A549 (cell line): ENCODE results near the gene VAMP5. TPM values are rescaled to one million over a fixed set of nuclear protein-coding genes. Genes with fewer than 3 reads are reported as not detected.

ENCODE experiments used
- ATOH8 ChIP-seq: fragments of 250-450 bp; sonication (Bioruptor Pico); IDR thresholded peaks from 2 replicates; pipeline ENCODE4 v1.5.0; 2020; ENCODE audit warnings: low read depth, mild to moderate bottlenecking, moderate library complexity
- BHLHE40 ChIP-seq: IDR thresholded peaks from 2 replicates; pipeline ENCODE4 v1.6.1; 2012; ENCODE audit warnings: low read depth, low read length, inconsistent platforms
- CHD2 ChIP-seq: fragments of 150-350 bp; IDR thresholded peaks from 2 replicates; pipeline ENCODE4 v1.6.1; 2014; ENCODE audit warnings: low read length; ENCODE audit not compliant: partially characterized antibody
- CHD4 ChIP-seq: fragments of 200-600 bp; sonication (generic); IDR thresholded peaks from 2 replicates; pipeline ENCODE4 v1.6.1; 2016; ENCODE audit warnings: antibody characterized with exemption, mild to moderate bottlenecking, borderline replicate concordance
- CTCF ChIP-seq: fragments of >200 bp; sonication (Bioruptor Twin); formaldehyde crosslinking; IDR thresholded peaks from 3 replicates; pipeline ENCODE4 v1.5.1; 2016
- EHF ChIP-seq: fragments of 250-450 bp; sonication (Bioruptor Pico); IDR thresholded peaks from 2 replicates; pipeline ENCODE4 v1.5.0; 2020; ENCODE audit warnings: mild to moderate bottlenecking
- ELK1 ChIP-seq: fragments of 150-350 bp; IDR thresholded peaks from 2 replicates; pipeline ENCODE4 v1.6.1; 2014; ENCODE audit warnings: low read depth, mild to moderate bottlenecking, low read length
- FOSL2 ChIP-seq, 2 experiments: fragments of 450-650 bp in 1 of 2; fragments of >200 bp in 1 of 2; sonication (Bioruptor Twin) in 1 of 2; formaldehyde crosslinking; IDR thresholded peaks; 2 replicates each; pipeline versions ENCODE4 v1.5.0 to v1.6.1; 2016 to 2020; ENCODE audit warnings: mild to moderate bottlenecking in 1 of 2, moderate library complexity in 1 of 2
- HDAC2 ChIP-seq: fragments of 200-600 bp; sonication (generic); IDR thresholded peaks from 2 replicates; pipeline ENCODE4 v1.6.1; 2016
- HEYL ChIP-seq: fragments of 250-450 bp; sonication (Bioruptor Pico); IDR thresholded peaks from 2 replicates; pipeline ENCODE4 v1.8.0; 2021; ENCODE audit warnings: mild to moderate bottlenecking, moderate library complexity
- HMGXB4 ChIP-seq: fragments of 250-450 bp; sonication (Bioruptor Pico); IDR thresholded peaks from 2 replicates; pipeline ENCODE4 v1.5.0; 2021; ENCODE audit warnings: mild to moderate bottlenecking, moderate library complexity, borderline replicate concordance
- HOXB13 ChIP-seq: fragments of 250-450 bp; sonication (Bioruptor Pico); IDR thresholded peaks from 2 replicates; pipeline ENCODE4 v1.5.0; 2020; ENCODE audit warnings: low read depth, mild to moderate bottlenecking, moderate library complexity
- HOXB5 ChIP-seq: fragments of 250-450 bp; sonication (Bioruptor Pico); IDR thresholded peaks from 2 replicates; pipeline ENCODE4 v1.5.0; 2020; ENCODE audit warnings: mild to moderate bottlenecking, moderate library complexity
- JUN ChIP-seq, 2 experiments: fragments of >200 bp; sonication (Bioruptor Twin); formaldehyde crosslinking; IDR thresholded peaks; 2 replicates in 1 of 2; 3 replicates in 1 of 2; pipeline ENCODE4 v1.6.1; 2016 to 2017
- KDM1A ChIP-seq: fragments of 200-600 bp; sonication (generic); IDR thresholded peaks from 2 replicates; pipeline ENCODE4 v1.6.1; 2016; ENCODE audit warnings: low read depth, mild to moderate bottlenecking
- KDM5A ChIP-seq: fragments of 200-600 bp; sonication (generic); IDR thresholded peaks from 2 replicates; pipeline ENCODE4 v1.6.1; 2016; ENCODE audit warnings: antibody characterized with exemption, mild to moderate bottlenecking
- MYC ChIP-seq: IDR thresholded peaks from 2 replicates; pipeline ENCODE4 v1.6.1; 2012; ENCODE audit warnings: mild to moderate bottlenecking, inconsistent platforms, low read length, improper control_type of control experiment, borderline replicate concordance
- NPAS2 ChIP-seq: fragments of 250-450 bp; sonication (Bioruptor Pico); IDR thresholded peaks from 2 replicates; pipeline ENCODE4 v1.8.0; 2022; ENCODE audit warnings: mild to moderate bottlenecking, moderate library complexity, borderline replicate concordance
- NR3C1 ChIP-seq: fragments of >200 bp; sonication (Bioruptor Twin); formaldehyde crosslinking; IDR thresholded peaks from 3 replicates; pipeline ENCODE4 v1.6.1; 2017
- RAD21 ChIP-seq, 2 experiments: fragments of >200 bp in 1 of 2; sonication (Bioruptor Twin) in 1 of 2; formaldehyde crosslinking in 1 of 2; IDR thresholded peaks in 1 of 2; conservative IDR thresholded peaks in 1 of 2; 2 replicates in 1 of 2; 3 replicates in 1 of 2; pipeline ENCODE4 v1.6.1; 2012 to 2018; ENCODE audit warnings: inconsistent platforms in 1 of 2
- RARB ChIP-seq: fragments of 250-450 bp; sonication (Bioruptor Pico); IDR thresholded peaks from 2 replicates; pipeline ENCODE4 v1.8.0; 2021; ENCODE audit warnings: mild to moderate bottlenecking, moderate library complexity
- RCOR1 ChIP-seq: fragments of 150-350 bp; IDR thresholded peaks from 2 replicates; pipeline ENCODE4 v1.6.1; 2014; ENCODE audit warnings: antibody characterized with exemption, low read length, low read depth
- REST ChIP-seq: fragments of 200-600 bp; sonication (generic); IDR thresholded peaks from 2 replicates; pipeline ENCODE4 v1.6.1; 2016; ENCODE audit warnings: antibody characterized with exemption, mild to moderate bottlenecking, moderate library complexity
- SREBF2 ChIP-seq: fragments of 450-650 bp; IDR thresholded peaks from 2 replicates; pipeline ENCODE4 v1.6.1; 2014; ENCODE audit warnings: mild to moderate bottlenecking, moderate library complexity
- USF2 ChIP-seq: fragments of 450-650 bp; IDR thresholded peaks from 2 replicates; pipeline ENCODE4 v1.6.1; 2014; ENCODE audit warnings: antibody characterized with exemption
- ZC3H11A ChIP-seq: fragments of 450-650 bp; IDR thresholded peaks from 2 replicates; pipeline ENCODE4 v1.6.1; 2014; ENCODE audit warnings: antibody characterized with exemption, mild to moderate bottlenecking
- ZNF302 ChIP-seq: fragments of 250-450 bp; sonication (Bioruptor Pico); IDR thresholded peaks from 2 replicates; pipeline ENCODE4 v1.9.0; 2021; ENCODE audit warnings: inconsistent platforms, mild to moderate bottlenecking, moderate library complexity
- ZSCAN20 ChIP-seq: fragments of 250-450 bp; sonication (Bioruptor Pico); IDR thresholded peaks from 2 replicates; pipeline ENCODE4 v1.8.0; 2022; ENCODE audit warnings: mild to moderate bottlenecking, moderate library complexity
- polyA plus RNA-seq, 4 experiments: library from polyadenylated mRNA; depleted of rRNA in 3 of 4; stranded (reverse); fragments of >200 nt; fragmentation: RNase III in 1 of 4; extraction: RNeasy Plus Mini Kit Qiagen cat#74134 plus additional on column Dnase treatment in 1 of 4; gene quantifications; 2 replicates in 3 of 4; 3 replicates in 1 of 4; pipeline ENCODE4 v1.2.3, GENCODE V29; 2011 to 2017

The VAMP5 gene
- polyA plus RNA-seq, 2 of the 4 experiments (the other 2 are of a cell fraction) = 0.16 TPM; not detected in 1

- TF ChIP-seq HDAC2 (no peak; the same call in 1 of the 2 replicates), ZNF302 (CRISPR knock-in tag) (no peak), RAD21 (conservative IDR thresholded peaks at IDR 0.05 in 1 of 2, IDR thresholded peaks at IDR 0.05 in 1 of 2) (peak; percentile 56 to 63; a peak in 4 of 5 replicates), KDM1A (no peak), HOXB13 (no peak), NPAS2 (0 out of 2 replicates have a peak, but pooled peaks have one; percentile 36), SREBF2 (no peak), USF2 (no peak), EHF (no peak), ZC3H11A (no peak), RARB (no peak), NR3C1 (no peak), ELK1 (no peak), BHLHE40 (peak; percentile 63; the same call in 1 of the 2 replicates), HMGXB4 (CRISPR knock-in tag) (peak; percentile 57; the same call in 1 of the 2 replicates), CHD2 (peak; percentile 24), KDM5A (no peak), RCOR1 (no peak), FOSL2 (IDR thresholded peaks at IDR 0.05) (no peak), FOSL2 (CRISPR knock-in tag; IDR thresholded peaks at IDR 0.05) (peak; percentile 27; the same call in 1 of the 2 replicates), ZSCAN20 (CRISPR knock-in tag) (no peak), ATOH8 (CRISPR knock-in tag) (0 out of 2 replicates have a peak, but pooled peaks have one; percentile 30), HEYL (CRISPR knock-in tag) (no peak), CTCF (peak; percentile 60), MYC (no peak; the same call in 1 of the 2 replicates), REST (peak; percentile 68), HOXB5 (CRISPR knock-in tag) (0 out of 2 replicates have a peak, but pooled peaks have one; percentile 45), JUN (IDR thresholded peaks at IDR 0.05) (peak; percentile 99 to 100), CHD4 (no peak)
These were observed 45.5 kb upstream of the VAMP5 start, which contains the start of gene MAT2A (continued) for GRCh38 chr2:85538507-85539360.
